ENCODE data around the gene SPRED2. TPM values are rescaled to one million over a fixed set of nuclear protein-coding genes. Genes with fewer than 3 reads are reported as not detected.

SPRED2 gene
- polyA plus RNA-seq, 1 donor = 28.3 TPM

DNA sequence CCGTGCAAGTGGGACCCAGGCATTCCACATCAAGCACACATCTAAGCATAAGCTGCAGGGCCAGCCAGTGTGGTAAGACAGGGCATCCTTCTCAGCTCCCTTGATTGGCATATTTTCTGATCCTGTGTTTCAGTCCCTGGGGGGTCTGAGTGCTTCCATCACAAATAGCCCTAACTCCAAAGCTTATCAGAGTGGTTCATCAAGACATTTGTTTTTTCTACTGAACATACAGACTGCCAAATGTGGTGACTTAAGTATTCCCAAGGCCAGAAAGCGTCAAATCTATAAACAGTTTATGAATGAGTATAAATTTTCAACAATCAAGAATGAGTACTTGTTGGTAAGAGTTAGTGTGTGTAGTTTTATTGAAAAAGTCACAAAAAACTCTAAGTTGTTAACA lies 18.8 kb downstream of the SPRED2 start:
- no peak for DNase-seq

DNA sequence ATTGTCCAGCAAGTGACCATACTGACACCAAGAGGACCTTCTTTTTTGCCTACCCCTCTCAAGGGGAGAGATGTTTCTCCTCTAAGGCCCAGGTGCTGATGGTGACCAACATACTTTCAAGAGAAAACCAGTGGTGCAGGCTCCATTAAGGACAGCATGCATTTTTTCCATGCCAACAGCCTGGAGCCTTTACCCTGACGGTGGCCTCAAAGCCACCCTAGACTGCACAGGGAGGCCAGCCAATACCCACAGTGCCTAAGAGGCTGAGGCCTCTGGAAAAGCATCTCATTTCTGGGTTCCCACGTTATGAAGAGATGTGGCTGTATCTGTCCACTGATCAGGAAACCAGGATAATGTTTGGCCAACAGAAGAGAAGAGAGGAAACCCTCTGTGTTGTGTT lies 19.3 kb downstream of the SPRED2 start:
- no peak for DNase-seq

DNA sequence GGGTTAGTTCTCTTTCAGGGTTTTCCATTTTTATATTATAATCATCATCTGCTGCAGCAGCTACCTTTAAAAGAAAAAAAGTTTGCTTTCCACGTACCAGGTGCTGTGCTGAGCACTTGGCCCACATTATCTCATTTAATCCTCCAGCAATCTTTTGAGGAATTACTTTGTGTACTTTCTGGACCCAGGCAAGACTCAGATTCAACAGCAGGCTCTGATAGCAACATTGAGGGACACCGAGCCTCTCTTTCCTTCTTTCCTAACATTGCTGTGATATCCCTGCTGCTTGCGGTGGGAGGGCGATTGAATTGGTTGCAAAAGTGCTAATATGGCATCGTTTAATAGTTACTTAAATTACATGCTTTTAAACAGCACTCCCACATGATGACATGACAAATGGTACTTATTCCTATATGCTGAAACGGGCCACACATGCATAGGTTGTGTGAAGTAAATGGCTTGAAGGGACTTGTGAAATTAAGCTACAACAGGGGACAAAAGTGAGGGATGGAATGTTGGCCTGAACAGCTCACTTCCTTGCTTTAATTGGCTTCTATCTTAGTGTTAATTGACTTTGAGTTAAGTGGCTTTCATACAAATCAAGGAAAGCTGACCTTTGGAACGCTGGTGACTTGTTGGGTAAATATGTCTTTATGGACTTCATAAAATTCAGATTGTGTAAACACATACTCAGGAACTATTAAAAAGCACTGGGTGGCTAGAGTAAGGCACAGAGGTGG lies 21.2 kb downstream of the SPRED2 start:
- no peak for DNase-seq

DNA sequence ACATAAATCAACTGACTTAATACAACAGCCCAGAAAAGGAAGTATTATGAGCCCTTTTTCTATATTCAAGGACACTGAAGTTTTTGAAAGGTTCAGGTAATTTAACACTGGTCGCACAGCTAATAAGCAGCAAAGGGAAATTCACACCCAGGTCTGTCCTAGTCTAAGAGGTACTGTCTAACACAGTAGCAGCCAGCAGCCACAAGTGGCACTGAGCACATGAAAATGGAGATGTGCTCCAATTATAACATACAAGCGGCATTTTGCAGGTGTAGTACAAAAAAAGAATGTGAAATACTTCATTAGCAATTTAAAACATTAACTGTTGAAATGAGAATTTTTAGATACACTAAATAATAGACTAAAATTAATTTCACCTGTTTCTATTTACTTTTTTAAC lies 23.4 kb downstream of the SPRED2 start:
- DNase-seq = no peak

DNA sequence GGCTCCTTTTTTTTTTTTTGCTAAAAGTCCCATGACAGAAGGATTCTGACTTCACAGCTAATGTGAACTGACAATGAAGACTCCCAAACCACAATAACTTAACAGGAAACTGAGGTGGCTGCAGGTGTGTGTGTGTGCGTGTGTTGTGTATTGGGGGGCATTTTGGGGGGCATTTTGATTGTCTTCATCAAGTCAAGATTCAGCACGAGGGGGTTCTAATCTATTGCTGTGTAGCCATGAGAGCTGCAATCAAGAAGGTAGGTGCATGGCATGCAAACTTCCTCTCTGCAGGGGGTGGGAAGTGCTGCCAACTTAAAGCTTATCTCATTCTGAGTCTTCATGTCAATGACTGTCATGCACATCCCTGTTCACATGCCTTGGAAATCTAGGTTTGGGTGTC lies 25.2 kb downstream of the SPRED2 start:
- DNase-seq = no peak

DNA sequence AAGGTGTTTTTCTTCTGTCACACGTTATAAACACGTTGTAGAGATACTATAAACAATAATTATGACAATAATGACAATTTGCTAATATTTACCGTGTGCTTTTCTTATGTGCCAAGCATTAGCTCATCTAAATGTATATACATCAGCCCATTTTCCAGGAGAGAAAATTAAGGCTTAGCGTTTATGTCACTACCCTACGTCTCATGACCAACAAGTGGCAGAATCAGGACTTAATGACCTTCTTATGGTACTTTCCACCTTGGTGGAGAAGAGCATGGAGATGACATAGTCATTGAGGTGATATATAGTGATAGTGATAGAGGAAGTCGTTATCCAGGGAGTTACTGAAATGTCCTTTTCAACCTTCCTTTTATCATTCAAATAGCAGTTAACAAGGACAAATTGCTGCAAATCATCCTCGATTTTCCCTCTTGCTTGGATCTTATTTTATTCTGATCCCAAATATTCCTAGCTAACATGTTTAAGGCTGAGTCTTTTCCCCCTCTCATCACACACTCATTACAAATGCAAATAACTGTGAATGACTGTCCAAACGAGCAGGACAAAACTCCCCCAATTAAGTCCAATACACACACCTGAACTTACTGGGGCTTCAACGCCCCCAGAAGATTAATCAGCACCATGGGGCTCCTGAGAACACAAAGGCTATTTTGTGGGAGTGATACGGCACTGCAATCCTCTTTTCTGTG lies 27.3 kb downstream of the SPRED2 start:
- no peak for DNase-seq

DNA sequence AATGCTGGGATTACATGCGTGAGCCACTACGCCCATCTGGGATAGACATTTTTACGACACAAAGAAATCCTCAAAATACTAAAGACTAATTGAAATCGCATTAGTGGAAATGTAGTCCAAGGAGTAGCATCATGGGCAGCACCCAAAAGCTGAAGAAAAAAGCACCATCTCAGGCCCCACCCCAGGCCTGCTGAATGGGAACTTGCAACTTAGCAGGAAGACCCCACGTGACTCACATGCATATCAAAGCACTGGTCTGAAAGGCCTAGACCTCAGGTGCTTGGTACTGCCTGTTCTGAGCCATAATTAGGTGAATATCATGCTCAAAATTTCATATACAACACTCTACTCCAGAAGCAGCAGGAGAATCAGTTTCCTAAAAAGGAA lies 28.9 kb downstream of the SPRED2 start:
- DNase-seq = no peak

DNA sequence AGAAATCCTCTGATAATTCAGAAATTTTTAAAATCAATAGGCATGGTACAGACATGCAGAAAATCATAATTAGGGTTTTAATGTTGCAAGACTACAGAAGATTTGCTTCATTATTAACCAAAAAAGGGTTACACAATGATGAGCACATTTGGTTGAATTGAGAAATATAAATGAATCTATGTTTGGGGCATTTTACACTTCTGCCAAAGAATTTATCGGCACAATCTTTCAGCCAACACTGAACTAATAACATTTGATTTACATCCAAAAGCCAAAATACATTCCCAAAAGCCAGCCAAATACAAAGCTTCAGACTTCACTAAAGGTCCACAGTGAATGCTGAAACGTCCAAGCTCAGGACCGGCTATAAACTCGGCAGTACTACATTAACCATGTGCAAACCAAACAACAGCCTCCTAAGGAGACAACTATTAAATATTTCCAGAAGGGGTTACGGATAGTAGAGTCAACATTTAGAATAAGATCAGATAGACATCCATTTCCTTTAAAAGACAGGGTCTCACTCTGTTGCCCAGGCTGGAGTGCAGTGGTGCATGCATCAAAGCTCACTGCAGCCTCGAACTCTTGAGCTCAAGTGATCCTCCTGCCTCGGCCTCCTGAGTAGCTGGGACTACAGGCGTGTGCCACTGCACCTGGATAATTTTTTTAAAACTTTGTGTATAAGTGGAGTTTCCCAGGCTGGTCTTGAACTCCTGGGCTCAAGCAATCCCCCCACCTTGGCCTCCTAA lies 29.4 kb downstream of the SPRED2 start:
- no peak for DNase-seq

DNA sequence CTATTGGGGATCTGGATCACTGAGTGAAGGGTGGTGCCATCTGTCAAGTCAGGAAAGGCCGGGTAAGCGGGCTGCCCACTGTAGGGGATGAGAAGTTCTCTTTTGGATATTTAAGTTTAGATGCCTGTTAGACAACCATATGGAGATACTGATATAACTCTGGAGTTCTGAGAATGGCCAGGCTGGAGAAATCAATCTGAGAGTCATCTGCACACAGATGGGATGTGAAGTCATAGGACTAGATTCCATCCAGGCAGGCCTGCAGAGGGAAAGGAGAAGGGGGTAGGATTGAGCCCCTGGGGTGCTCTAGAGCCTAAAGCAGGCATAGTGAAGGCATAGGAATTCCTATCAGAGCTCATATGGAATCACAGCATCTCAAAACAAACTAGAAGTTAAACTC lies 30.1 kb downstream of the SPRED2 start:
- no peak for DNase-seq

DNA sequence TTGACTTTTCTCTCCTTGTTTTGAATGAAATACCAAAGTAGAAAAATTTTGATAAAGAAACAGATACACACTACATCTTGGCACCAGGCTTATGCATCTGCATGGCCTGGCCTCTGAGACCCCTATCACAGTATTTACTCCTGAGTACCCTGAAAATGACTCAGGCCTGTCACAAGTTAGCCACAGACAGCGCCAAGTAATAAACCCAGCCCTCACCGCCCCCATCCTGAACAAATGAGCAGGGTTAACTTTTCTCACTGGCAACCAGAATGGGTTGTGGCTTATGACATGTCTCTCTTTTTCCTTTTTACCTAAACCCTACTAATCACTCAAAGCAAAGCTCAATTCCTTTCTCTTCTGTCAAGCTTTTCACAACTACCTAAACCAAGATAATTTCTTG lies 35.3 kb downstream of the SPRED2 start:
- DNase-seq = no peak

DNA sequence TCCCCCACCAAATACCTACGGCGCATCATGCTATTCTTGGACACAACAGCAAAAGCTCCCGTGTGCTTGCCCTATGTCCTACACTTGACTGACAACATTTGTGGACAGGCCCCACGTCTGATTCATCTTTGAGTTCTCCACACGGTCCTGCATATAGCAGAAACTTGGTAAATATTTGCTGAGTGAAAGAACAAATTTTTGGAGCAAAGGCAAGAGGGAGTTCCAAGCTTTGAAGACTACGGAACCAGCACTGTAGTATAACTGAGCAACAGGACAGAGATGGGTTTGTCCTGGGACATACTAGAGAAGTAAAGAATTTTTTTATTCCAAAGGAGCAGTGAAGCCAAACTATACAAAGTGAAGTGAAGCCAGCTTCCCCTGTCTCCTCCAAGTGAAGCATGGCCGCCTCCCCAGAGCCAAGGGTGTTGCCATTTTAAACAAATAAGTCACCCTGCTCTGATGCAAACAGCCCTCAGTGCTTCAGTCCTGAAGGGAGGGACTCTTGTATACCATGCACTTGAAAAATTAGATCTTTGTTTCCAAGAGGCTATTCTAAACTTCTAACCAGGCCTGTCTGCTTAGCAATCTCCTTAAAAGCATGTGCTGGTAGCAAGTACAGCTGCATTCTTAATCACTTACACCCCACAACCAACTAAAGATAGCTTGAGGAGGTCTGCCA lies 35.9 kb downstream of the SPRED2 start:
- no peak for DNase-seq

DNA sequence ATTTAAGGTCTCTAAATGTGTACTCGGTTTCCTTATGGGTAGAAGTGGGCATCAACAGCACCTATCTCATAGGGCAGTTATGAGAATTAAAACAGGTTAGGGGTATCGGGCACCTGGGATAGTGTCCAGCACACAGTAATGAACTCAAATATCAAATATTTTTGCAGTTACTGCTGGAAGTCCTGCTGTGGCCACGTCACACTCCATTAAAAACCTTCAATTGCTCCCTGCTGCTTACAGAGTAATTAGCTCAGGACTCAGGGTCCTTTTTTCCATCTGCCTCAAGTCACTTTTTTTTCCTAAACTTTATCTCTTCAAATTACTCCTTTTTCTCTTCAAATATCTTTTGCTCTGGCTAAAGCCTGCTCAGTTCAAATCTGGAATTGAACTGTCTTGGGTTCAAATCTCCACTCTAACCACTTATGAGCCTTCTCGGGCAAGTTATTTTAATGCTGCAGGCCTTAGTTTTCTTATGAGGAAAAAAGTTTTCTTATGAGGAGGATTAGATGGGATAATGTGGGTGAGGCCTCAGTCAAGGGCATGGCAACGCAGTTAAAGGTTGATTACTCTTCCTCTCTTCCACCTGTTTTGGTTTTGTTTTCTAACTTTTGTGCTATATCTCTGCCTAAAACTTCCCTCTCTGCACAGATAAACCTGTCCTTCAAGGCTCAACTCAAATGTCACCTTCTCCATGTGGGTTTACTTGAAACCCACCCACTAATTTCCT lies 36.6 kb downstream of the SPRED2 start:
- DNase-seq = no peak

DNA sequence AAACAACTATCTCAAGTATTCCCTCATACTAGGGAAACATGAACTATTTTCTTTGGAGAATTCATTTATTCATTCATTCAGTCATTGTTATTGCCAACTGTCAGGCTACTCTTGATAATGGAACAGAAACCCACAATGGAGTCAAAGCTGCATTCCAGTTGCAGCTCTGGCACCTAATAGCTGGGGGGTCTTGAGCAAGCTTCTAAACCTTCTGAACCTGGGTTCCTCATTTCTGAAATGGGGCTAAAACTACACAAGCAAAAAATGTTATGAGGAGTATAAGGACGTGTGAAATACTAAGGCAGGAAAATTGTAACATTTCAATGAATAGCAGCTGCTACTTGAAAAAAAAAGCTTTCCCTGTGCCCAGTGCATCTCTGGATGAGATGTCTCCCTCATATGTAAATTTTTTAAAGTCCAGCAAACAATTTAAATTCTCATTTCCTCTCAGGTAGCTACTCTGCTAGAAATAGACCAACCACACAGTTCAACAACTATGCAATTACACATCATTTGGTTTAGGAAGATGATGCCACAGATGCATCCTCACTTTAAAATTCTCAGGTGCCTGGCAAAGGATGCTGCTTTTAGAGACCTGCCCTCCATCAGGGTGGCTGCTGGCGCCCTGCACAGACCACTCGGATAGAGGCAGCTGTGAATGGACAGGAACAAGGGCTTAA lies 38.5 kb downstream of the SPRED2 start:
- DNase-seq = no peak

DNA sequence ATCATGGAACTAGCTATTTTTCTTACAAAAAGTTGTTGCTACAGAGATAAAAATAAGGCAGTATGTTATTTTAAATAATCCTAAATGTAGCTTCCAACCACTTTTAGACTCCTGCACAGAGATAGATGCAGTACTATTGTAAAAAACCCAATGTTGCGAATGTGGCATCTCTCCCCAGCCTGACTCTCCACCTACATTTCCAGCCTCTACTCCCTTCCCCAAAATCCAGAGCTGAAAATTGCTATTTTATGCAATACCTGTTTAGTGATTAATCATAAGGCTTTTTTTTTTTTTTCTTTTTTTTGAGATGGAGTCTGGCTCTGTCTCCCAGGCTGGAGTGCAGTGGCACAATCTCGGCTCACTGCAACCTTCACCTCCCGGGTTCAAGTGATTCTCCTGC lies 39.4 kb downstream of the SPRED2 start:
- no peak for DNase-seq

DNA sequence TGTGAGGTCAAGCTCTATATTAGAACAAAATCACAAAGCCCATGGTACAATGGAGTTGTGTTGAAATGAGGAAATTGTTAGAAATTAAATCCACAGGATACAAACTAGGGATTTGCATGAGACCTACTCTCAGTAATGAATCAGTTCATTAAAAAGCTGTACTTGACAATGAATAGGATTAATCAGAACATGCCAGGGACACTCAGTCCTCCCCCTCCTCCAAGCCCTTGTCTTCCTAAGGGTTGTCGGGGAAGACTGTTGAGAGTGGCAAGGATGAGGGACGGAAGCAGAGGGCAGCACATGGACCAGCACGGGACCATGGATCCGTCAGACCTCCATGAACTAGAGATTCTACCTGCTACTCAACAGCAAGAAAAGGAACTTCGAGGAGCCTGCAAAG lies 39.8 kb downstream of the SPRED2 start:
- no peak for DNase-seq

DNA sequence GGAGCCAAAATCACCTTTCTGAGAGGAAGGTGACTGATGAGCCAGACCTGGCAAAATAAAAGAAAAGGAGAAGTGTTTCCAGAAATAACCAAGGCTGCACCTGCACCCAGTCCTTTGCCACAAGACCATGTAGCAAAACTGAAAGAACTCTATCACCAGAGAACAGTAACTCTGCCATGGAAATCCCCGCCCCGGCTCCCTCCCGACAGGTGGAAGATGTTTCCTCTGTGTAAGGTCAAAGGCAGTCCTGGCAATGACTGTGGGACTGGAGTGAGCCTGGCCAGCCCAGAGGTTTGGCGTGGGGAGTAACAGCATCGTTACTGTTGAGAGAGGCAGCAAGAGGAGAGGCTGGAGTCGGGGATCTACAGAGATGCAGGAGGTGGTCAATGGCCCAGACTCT lies 42.3 kb downstream of the SPRED2 start:
- no peak for DNase-seq

DNA sequence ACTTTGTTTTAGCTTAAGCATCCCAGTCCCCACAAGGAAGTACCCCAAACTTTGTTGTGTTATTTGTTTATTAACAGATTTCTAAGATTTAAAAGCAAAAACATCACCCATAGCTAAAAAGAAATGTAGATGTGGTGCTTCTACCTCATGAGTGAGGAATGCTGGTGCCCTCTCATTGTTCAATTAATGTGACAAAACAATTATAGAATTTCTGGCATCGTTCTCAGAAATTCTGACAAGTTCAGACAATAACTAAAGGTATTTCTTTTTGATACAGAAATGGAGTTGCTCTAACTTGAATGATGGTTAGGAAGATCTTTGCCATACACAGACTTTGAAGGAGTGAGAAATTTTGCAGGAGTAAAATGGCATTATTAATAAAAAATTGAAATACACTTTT lies 42.9 kb downstream of the SPRED2 start:
- no peak for DNase-seq

DNA sequence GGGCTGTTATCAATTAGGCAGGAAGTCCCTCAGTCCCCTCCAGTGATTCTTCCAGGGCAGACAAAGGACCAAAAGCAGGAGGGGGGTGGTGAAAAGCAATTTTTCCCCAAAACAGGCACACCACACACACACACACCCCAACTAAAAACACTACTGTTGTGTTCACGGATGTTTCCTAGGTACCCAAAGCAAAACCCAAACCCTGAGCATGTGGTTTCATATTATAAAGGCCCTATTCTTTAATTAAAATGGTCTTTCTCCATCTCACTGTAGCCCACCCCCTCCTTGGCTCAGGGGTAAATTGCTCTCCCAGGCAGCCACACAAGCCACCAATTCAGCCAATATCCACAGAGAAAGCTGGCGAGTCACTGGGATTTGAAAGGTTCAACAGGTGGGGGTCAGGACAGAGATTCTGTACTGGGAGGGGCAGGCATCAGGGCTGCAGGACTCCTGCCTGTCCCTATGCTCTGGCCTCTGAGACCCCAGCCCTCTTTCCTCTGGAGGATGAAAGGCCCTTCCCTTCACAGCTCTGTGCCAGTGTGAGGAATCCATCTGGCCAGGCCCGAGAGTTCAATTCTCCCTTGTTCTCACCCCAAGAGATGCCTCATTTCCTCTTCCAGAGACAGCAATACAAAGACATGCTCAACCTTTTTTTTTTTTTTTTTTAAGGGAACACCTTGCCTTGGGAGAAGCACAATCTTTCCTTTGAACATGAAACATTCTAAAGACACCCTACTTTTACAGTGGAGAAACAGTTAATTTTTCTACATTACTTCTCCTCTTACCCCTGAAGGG lies 43.6 kb downstream of the SPRED2 start:
- no peak for DNase-seq

DNA sequence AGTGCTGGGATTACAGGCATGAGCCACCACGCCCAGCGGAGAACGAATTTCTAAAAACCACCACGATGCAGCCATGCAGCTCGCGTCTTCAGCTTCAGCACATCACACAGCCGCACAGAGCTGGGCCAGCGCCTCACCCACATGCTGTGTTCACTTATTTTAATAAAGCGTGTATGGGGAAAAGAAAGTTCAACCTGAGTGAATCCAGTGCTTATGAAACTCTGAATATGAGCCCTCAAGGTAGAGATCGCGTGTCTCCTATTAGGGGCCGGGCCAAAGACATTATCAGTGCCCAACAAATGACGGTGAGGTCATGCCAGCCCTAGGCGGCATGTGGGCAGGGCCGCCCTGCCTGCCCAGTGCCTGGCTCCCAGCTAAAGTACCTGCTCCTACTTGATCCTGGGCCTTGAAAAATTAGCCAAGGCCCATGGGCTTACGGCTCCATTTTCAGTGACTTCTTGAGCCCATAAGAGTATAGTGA lies 44.3 kb downstream of the SPRED2 start:
- no peak for DNase-seq

DNA sequence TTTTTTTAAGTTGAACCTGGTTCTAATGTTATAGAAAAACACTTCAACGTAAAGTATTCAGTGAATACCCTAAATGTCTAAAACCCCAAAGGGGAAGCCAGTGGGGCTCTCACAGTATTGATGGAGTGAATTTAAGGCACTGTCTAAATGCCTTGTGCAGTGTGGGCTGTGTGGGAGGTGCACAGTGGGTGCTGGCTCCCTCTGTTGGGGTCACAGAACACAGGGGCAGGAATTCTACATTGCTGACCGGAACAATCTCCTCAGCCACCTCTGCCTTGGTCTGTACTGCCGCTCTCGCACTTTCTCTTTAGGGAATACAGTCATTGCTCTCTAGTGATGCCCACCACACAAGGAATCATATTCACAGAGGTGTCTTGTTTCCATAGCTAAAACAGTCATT lies 45.4 kb downstream of the SPRED2 start:
- no peak for DNase-seq

DNA sequence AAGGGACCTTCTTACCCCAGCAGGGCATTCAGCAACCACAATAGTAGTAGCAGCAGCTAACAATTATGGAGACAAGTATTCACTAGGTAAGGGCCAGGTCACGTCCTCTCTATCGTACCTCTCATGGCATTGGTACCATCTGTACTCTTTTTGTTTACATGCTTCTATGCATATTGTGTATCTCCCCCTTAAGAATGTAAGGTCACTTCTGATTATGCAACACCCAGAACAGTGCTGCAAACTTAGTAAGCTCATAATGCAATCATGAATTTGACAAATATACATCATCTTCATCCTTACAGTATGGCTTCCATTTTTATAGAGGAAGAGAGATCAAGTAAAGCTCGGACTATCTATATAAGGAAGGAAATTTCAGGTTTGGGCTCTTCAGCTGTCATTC lies 46.1 kb downstream of the SPRED2 start:
- no peak for DNase-seq

Measured in hindlimb muscle (tissue), 1 donor.